NCI-H82 treated with DMSO at 0.1 percent for 48 hours (cell line): ENCODE data around the gene SCUBE3.

Experiments used
- DNase-seq: peaks from one replicate; lab custom pipeline; 2025; ENCODE audit not compliant: unreplicated experiment; lab: John Stamatoyannopoulos, UW

Gene SCUBE3

DNA sequence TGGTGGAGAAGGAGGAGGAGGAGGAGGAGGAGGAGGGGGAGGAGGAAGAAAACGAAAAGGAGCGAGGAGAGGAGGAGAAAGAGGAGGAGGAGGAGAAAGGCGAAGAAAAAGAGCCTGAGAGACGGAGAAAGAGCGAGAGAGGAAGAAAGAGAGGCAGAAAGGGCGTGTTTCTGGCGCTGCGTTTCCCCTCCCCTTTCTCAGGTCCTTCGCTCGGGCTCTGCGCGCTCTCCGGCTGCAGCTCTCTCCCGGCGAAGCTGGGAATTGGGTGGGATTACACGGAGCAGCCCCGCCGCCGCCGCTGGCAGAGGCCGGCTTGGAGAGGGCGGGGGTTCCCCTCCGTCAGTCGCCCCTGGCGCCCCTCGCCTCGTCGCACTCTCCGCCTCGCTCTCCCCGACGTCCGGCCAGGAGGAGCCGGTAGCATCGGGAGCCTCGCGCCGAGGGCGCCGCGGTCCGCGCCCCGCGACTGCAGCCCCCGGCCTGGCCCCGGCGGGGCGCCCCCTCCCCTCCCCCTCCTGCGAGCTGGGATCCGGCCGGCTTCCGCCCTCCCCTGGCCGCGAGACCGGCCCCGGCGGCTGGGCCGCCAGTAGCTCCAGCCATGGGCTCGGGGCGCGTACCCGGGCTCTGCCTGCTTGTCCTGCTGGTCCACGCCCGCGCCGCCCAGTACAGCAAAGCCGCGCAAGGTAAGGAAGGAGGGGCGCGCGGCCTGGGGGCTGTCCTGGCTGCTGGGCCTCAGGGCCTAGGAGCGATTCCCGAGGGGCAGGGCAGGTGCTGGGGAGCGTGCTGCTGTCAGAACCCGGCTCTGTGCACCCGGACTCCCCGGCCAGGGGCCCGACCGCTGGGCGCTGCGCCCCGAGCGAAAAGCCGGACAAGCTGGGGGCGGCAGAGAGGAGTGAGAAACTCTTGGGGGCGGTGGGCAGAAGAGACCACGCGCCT lies at the start of gene SCUBE3:
Gene SCUBE3 (plus strand): TSS at position 133 of the 933 bp plus-strand sequence. CDS start 463 bp downstream, at position 596.
- DNase-seq, result no peak

DNA sequence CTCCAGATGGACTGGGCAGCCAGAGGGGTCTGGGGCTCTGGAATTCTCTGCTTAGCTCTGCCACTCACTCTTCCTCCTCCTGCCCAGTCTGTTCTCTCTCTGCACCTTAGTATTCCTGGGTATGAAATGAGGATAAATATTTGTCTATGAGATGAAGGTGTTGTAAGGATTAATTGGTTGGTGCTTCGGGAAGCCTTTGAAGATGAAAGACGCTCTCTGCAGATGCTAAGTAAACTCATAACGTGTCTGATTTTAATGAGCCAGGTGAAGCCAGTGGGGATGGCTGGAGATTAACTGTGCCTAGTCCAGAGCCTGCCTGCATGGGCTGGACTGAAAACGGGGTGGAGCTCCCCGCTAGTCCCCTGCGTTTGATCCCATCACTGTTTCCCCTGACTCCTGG lies 49.5 kb upstream of the SCUBE3 start:
- no peak for DNase-seq

DNA sequence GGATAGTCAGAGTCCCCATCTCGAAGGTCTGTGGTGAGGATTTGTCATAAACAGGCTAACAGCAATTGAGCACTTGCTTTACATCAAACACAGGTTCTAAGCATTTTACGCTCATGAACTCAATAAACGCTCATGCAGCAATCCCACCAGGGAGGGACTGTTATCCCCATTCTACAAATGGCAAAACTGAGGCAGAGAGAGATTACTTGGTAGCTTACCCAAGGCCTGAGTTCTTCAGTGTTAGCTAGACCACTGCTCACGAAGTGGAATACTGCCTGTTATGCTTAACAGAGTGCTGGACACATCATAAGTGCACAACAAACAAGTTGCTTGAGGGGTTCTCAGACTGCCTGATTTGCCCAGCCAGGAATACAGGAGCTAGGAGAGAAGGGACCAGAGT lies 48.9 kb upstream of the SCUBE3 start:
- DNase-seq, result no peak

DNA sequence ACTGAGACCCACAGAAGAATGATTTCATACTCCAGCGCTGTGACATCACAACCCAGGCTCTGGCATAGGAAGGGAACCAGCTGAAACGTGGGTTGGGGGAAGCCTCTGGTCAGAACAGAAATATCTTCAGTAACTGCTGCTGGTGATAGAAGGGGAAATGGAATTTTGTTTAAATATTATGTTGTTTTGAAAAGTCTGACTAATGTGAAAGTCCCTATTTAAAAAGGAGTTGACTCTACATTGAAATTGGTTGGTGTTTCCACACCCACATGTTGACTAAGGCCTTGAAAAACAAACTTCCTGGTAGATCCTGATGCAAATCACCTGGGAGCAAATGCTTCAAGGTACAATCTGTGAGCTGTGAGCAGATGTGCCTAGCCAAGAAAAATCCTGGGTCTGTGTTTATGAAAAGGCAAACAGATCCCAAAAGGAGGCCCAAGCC lies 48.1 kb upstream of the SCUBE3 start:
- DNase-seq, result no peak

- no peak for DNase-seq
These were observed 47.6 kb upstream of the SCUBE3 start for GRCh38 chr6:35166116-35166515.

DNA sequence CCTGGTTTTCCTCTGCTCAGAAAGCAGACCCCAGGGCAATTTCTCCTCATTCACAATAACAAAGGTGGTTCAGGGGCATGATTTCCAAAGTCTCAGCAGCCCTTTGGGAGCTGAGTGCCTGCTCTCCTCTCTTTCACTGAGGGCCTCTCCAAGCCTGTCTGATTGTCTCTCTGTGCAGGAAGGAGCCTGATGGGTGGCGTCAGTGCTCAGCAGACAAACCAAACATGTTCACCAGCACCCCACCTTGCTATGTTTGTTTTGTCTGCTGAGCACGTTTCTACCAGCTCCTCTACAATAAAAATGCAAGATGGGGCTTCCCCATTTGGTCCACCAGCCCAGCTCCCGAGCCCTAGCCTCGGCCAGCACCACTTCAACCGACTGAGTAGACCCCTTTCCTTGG lies 47.2 kb upstream of the SCUBE3 start:
- DNase-seq, result no peak

- DNase-seq, result no peak
These were observed 46.3 kb upstream of the SCUBE3 start for GRCh38 chr6:35167505-35167904.

GRCh38 chr6:35168461-35168861 lies 45.3 kb upstream of the SCUBE3 start:
- DNase-seq, result no peak

DNA sequence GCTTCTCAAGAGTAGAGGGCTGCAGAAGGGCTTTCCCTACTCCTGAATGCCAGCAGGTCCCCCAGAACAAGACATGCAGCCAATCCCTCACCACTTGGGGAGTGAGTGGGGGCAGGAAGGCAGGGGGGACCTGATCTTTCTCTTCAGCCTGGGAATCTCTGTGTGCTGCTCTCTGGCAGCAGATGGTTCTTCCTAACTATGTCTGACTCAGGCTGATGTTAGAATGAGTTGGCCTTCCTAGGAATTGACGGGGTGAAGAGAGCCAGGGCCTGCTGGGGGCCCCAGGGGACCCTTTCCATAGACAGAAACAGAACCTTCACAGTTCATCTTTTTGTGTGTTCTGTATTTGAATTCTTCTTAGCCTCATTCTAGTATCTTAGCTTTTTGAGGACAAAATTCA lies 43.6 kb upstream of the SCUBE3 start:
- no peak for DNase-seq

DNA sequence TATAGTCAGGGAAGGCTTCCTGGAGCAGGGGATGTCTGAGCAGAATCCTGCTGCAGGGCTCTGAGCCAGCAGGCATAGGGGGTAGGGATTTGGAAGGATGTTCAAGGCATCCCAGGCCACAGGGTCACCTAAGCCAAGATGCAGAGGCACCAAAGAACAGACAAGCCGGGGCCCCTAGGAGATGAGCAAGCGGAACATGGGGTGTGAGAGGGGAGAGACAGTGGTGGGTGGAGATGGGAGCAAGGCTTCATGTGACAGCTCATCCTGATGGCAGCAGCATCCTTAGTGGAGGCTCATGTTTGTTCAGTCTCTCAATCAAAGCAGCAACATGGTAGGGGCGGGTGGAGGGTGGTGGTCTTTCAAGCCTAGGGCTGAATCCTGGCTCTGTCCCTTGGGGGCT lies 42.9 kb upstream of the SCUBE3 start:
- DNase-seq, result no peak

DNA sequence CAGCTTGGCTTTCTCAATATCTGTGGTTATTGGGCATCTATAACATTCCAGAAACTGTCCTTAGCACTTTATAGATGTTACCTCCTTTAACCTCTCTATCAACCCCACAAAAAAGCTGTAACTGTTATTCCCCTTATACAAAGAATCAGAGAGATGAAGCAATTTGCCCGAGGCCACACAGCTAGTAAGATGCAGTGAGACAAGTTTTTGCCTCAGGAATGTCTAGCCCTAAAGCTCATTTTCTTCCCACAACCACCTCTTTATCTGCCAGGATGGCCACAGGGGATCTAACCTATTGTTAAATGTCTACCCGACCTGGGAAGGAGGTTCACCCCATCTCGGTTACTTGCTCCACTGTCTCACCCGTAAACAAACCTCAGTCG lies 40.7 kb upstream of the SCUBE3 start:
- DNase-seq, result no peak

DNA sequence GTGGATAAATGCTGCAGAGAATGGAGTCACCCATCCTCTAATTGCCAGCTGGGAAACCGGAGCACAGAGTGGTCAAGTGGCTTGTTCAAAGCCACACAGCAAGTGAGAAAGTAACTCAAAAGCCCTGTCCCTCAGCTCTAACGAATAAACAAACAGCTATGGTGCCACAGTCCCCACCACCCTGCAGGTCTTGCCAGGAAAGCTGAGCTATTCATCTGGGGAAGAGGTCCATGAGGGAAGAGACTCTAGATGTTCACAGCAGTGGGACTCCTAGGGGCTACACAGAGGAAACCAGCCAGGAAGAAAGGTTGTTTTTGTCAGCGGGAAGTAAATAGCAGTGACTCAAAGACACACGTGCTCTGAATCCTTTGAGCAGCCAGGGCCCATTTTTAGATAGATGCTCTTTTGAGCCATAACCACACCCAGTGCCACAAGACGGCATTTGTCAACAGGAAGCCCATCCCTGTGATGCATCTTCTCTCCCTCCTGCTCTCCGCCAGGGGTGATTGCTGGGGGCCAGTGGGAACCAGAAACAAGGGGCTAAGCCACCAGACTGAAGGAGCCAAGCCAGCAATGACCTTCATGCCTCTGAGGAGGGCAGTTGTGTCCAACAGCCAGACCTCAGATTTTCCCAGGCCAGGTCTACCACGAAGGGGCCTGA lies 40.2 kb upstream of the SCUBE3 start:
- DNase-seq, result no peak

DNA sequence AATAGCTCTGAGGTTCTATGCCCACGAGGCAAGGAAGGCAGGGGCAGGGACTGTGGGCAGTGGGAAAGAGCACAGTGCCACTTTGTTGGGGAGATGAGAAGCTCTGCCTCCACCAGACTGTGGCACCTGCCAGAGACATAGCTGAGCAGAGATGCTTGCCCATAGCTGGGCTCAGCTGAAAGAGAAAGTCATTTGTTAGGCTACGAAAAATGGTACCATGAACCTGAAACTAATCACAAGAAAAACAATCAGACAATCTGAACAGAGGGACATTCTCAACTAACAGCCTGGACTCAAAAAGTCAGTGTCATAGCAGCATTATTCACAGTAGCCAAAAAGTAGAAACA lies 39.7 kb upstream of the SCUBE3 start:
- DNase-seq, result no peak

- no peak for DNase-seq
These were observed 39.3 kb upstream of the SCUBE3 start for GRCh38 chr6:35174501-35174900.

- DNase-seq, result no peak
These were observed 37.3 kb upstream of the SCUBE3 start for GRCh38 chr6:35176301-35177024.

- DNase-seq, result no peak
These were observed 36.6 kb upstream of the SCUBE3 start for GRCh38 chr6:35177157-35177556.

- no peak for DNase-seq
These were observed 36.2 kb upstream of the SCUBE3 start for GRCh38 chr6:35177596-35177995.

- DNase-seq, result no peak
These were observed 35.7 kb upstream of the SCUBE3 start for GRCh38 chr6:35178012-35178411.

- DNase-seq, result no peak
These were observed 34.6 kb upstream of the SCUBE3 start for GRCh38 chr6:35178932-35179832.

DNA sequence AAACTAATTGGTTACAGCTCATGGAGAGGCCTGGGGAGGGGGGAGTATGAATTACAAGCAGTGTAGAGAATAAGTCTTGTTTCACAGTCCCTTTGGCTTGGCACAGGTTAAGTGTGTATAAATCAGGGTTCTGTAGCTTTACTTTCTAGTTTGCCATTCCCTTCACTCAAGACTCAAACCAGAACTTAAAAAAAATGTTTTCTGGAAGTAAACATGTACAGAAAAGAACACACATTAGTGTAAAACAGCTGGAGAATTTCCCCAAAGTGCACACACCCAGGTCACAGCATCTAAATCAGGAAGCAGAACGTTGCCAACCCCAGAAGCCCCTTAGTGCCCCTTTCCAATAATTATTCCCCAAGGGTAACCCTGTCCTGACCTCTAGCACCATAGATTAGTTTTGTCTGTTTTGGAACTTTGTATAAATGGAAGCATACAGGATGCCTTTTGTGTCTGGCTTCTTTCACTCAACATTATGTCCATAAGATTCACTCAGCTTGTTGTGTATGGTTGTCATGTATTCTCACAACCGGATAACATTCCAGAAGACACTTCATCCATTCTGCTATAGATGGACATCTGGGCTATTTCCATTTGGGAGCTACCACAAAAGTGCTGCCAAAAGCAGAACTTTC lies 33.7 kb upstream of the SCUBE3 start:
- no peak for DNase-seq
